H1 (cell line): ENCODE data around the gene CTCF. TPM values are rescaled to one million over a fixed set of nuclear protein-coding genes. Genes with fewer than 3 reads are reported as not detected.

Source experiments
- HDAC2 ChIP-seq, 2 experiments: fragments of 300-600 bp in 1 of 2; sonication (generic) in 1 of 2; IDR thresholded peaks; 2 replicates each; pipeline ENCODE4 v1.6.1; 2011 to 2012; ENCODE audit warnings: low read depth in 2 of 2, low read length in 2 of 2, mild to moderate bottlenecking in 2 of 2, moderate library complexity in 2 of 2, borderline replicate concordance in 1 of 2, inconsistent platforms in 1 of 2
- MAFK ChIP-seq: IDR thresholded peaks from 2 replicates; pipeline ENCODE4 v1.6.1; 2012; ENCODE audit warnings: low read depth, mild to moderate bottlenecking, improper control_type of control experiment, low read length
- RXRA ChIP-seq: IDR thresholded peaks from 2 replicates; pipeline ENCODE4 v1.6.1; 2011; ENCODE audit warnings: low read depth, mild to moderate bottlenecking, low read length, moderate library complexity; ENCODE audit not compliant: insufficient read depth
- SAP30 ChIP-seq: fragments of 300-600 bp; sonication (generic); IDR thresholded peaks from 2 replicates; pipeline ENCODE4 v1.7.1; 2012; ENCODE audit warnings: low read length, moderate library complexity, mild to moderate bottlenecking, inconsistent platforms; ENCODE audit not compliant: insufficient read depth, insufficient replicate concordance
- YY1 ChIP-seq: IDR thresholded peaks from 2 replicates; pipeline ENCODE4 v1.6.1; 2011; ENCODE audit warnings: low read depth, mild to moderate bottlenecking, low read length
- polyA plus RNA-seq, 7 experiments: library from polyadenylated mRNA; depleted of rRNA in 3 of 7; stranded (reverse) in 5 of 7; unstranded in 2 of 7; fragments of >200 nt in 5 of 7; fragments of 200-250 nt in 2 of 7; gene quantifications; 1 replicate in 5 of 7; 2 replicates in 1 of 7; 4 replicates in 1 of 7; pipeline versions ENCODE4 v1.2.1 to v1.2.3, GENCODE V29; 2011 to 2013; ENCODE audit warnings: missing spikeins in 2 of 7, mixed read lengths in 2 of 7
- total RNA-seq: library from RNA; stranded (reverse); fragmentation: NEBNext Ultra II Directional; extraction: Animal tissue kit (Norgen Biotek cat#: 25700); gene quantifications from 2 replicates; pipeline ENCODE4 v1.2.1, GENCODE V29; 2021

CTCF gene
- total and polyA plus RNA-seq, 2 of the 8 experiments (the other 6 are each of a cell fraction or from before 2014, with no cell fraction given), result 32.4 to 66.0 TPM

DNA sequence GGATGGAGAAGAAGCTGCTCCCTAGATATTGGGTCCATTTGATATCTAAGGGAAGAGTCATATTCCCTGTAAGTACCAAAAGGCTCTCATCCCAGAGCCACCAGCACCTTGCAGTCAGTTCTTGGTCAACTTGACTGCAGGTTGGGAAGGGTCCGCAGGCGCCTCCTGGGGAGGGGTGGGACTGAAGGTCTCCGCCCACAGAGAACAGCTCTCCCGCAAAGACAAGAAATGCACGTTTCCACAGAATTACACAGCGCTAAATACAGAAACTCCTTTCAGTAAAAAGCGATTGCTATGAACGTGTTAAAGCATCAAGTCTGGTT is 864 bp upstream of the CTCF start (continued):
- TF ChIP-seq HDAC2 (IDR thresholded peaks at IDR 0.05; ENCODE audit: borderline replicate concordance in 1 of 2, low read depth in 2 of 2, low read length in 2 of 2) (no peak), RXRA (no peak), SAP30 (no peak), MAFK (no peak), YY1 (no peak)
- TF ChIP-seq, all 59 proteins: peak for 0
